ENCODE measurements around the gene AHNAK2. TPM values are rescaled to one million over a fixed set of nuclear protein-coding genes. Genes with fewer than 3 reads are reported as not detected.

AHNAK2 gene
- total and polyA plus RNA-seq, 4 donors: 3.5 to 26.6 (median 8.1) TPM

GRCh38 chr14:104996032-104996431 is 17.9 kb upstream of the AHNAK2 start:
- H3K27me3 ChIP-seq (ENCODE audit: control insufficient read depth in 3 of 3, insufficient read depth in 3 of 3, low read length in 2 of 3): no peaks in the 10 kb centered on the region
- H3K9me3 ChIP-seq (ENCODE audit: control insufficient read depth in 4 of 4, insufficient read depth in 3 of 4, low read length in 3 of 4): peaks cover 0 to 5% (median 0%) of the 10 kb centered on the region in 4 donors
- no peak overlapping the region for H3K27ac ChIP-seq (ENCODE audit: low read depth in 1 of 2, low read length in 1 of 2)
- DNase-seq (no peak), ATAC-seq (ENCODE audit: insufficient read depth, low FRiP score) (no peak)
- peaks cover 0 to 17% (median 3%) of the 10 kb centered on the region in 4 donors for H3K36me3 ChIP-seq (ENCODE audit: control insufficient read depth in 4 of 4, insufficient read depth in 4 of 4, low read length in 4 of 4)
- WGBS, 2 donors: 93 to 95% methylated on average over 5 of the region's 5 CpGs
- no peak overlapping the region for H3K4me3 ChIP-seq
- TF ChIP-seq CTCF (IDR thresholded peaks at IDR 0.05; ENCODE audit: control extremely low read depth, extremely low read depth): no peak
- no peak overlapping the region for H3K9ac ChIP-seq (ENCODE audit: insufficient read depth in 1 of 2, low read length in 2 of 2)
- no peaks in the 10 kb centered on the region for H3K4me1 ChIP-seq (ENCODE audit: control insufficient read depth in 5 of 5, insufficient read depth in 5 of 5, low read length in 5 of 5)

DNA sequence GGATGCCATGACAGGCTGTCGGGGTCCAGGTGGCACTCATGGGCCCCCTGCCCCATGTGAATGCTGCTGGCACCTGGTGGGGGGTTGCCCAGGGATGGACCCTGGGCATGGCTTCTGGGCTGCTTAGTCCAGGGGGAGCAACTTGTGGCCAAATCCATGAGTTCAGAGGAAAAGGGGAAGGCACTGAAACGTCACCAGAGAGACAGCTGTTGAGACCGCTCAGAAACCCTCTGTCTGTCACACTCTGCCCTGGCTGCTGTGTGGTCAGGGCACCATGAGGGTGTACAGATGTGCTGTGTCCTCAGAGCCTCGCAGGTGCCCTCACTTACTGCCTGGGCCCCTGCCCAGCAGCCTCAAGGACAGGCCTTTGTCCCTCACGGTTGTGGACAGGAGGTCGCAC is 16.8 kb upstream of the AHNAK2 start:
- 83 to 90% methylated on average over 6 of the region's 6 CpGs for WGBS, 2 donors
- no peaks in the 10 kb centered on the region for H3K27me3 ChIP-seq (ENCODE audit: control insufficient read depth in 3 of 3, insufficient read depth in 3 of 3, low read length in 2 of 3)
- no peak overlapping the region for H3K27ac ChIP-seq (ENCODE audit: low read depth in 1 of 2, low read length in 1 of 2)
- peaks cover 0 to 5% (median 0%) of the 10 kb centered on the region in 4 donors for H3K9me3 ChIP-seq (ENCODE audit: control insufficient read depth in 4 of 4, insufficient read depth in 3 of 4, low read length in 3 of 4)
- ATAC-seq (ENCODE audit: insufficient read depth, low FRiP score) (no peak), DNase-seq (no peak)
- peaks cover 0 to 17% (median 3%) of the 10 kb centered on the region in 4 donors for H3K36me3 ChIP-seq (ENCODE audit: control insufficient read depth in 4 of 4, insufficient read depth in 4 of 4, low read length in 4 of 4)
- H3K9ac ChIP-seq (ENCODE audit: insufficient read depth in 1 of 2, low read length in 2 of 2): no peak overlapping the region
- TF ChIP-seq CTCF (IDR thresholded peaks at IDR 0.05; ENCODE audit: control extremely low read depth, extremely low read depth): no peak
- H3K4me1 ChIP-seq (ENCODE audit: control insufficient read depth in 5 of 5, insufficient read depth in 5 of 5, low read length in 5 of 5): no peaks in the 10 kb centered on the region
- no peak overlapping the region for H3K4me3 ChIP-seq

DNA sequence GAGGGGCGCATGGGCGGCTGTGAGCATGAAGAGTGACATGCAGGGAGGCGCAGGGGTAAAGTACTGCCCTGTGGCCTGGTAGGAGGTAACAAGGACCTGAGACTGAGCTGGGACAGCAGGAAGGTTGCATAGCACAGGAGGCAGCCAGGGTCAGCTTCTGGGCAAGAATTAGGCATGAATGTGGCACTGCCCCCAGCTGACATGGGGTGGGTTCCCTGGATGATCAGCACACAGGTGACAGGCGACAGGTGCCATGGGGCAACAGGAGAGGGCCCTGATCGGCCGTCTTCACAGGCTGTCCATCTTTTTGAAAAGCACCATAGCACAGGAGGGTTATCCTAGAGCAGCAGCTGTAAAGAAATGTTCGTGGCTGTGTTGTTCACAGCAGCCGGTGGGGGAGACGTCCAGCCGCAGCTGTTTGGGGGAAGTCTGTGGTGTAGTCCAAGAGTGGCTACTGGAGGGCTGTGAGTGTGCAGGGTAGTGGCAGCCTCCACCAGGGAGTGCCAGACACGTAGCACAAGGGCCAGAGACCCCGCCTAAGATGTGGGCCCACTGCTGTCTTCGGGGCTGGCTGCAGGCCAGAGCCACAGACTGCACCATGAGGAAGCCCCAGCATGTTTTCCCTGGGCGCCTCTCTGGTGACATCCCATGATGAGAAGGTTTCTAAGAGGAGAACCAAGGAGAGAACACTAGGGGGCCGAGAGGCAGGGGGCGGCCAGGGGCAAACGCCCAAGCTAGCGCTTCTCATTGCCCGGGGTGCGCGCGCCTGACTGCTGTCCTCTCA is 15.8 kb upstream of the AHNAK2 start:
- no peak for DNase-seq
- Histone ChIP-seq H3K27me3 (ENCODE audit: control insufficient read depth in 3 of 3, insufficient read depth in 3 of 3, low read length in 2 of 3) (no peaks in the 10 kb centered on the region), H3K36me3 (ENCODE audit: control insufficient read depth in 4 of 4, insufficient read depth in 4 of 4, low read length in 4 of 4) (peaks cover 0 to 17% (median 3%) of the 10 kb centered on the region in 4 donors), H3K4me3 (no peak overlapping the region), H3K4me1 (ENCODE audit: control insufficient read depth in 5 of 5, insufficient read depth in 5 of 5, low read length in 5 of 5) (no peaks in the 10 kb centered on the region), H3K9me3 (ENCODE audit: control insufficient read depth in 4 of 4, insufficient read depth in 3 of 4, low read length in 3 of 4) (peaks cover 0 to 3% (median 0%) of the 10 kb centered on the region in 4 donors), H3K9ac (ENCODE audit: insufficient read depth in 1 of 2, low read length in 2 of 2) (no peak overlapping the region), H3K27ac (ENCODE audit: low read depth in 1 of 2, low read length in 1 of 2) (no peak overlapping the region)
- no peak for TF ChIP-seq CTCF (IDR thresholded peaks at IDR 0.05; ENCODE audit: control extremely low read depth, extremely low read depth)
- 71 to 81% methylated on average over 22 of the region's 22 CpGs for WGBS, 2 donors
- ATAC-seq (ENCODE audit: insufficient read depth, low FRiP score): no peak

All from lung (tissue), 12 donors.